Hematopoietic multipotent progenitor cell (in vitro differentiated cells): Measurements from ENCODE around the gene B4GALT4. TPM values are rescaled to one million over a fixed set of nuclear protein-coding genes. Genes with fewer than 3 reads are reported as not detected.
"Not testable (repeated sequence)": the region's sequence is repeated elsewhere in the genome, so short reads cannot be mapped to it uniquely, and the experiment has no call there.

Source experiments
- DNase-seq, 3 donors: peaks; one replicate each; pipeline ENCODE4 v3.0.0-alpha.2; 2011 to 2015; ENCODE audit warnings: low read depth in 2 of 3, low spot score in 2 of 3
- total RNA-seq: library from RNA; depleted of rRNA; stranded (reverse); fragments of >200 nt; gene quantifications from one replicate; pipeline ENCODE4 v1.2.3, GENCODE V29; 2012

The B4GALT4 gene, protein sequence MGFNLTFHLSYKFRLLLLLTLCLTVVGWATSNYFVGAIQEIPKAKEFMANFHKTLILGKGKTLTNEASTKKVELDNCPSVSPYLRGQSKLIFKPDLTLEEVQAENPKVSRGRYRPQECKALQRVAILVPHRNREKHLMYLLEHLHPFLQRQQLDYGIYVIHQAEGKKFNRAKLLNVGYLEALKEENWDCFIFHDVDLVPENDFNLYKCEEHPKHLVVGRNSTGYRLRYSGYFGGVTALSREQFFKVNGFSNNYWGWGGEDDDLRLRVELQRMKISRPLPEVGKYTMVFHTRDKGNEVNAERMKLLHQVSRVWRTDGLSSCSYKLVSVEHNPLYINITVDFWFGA
- 4.8 TPM for total RNA-seq

DNA sequence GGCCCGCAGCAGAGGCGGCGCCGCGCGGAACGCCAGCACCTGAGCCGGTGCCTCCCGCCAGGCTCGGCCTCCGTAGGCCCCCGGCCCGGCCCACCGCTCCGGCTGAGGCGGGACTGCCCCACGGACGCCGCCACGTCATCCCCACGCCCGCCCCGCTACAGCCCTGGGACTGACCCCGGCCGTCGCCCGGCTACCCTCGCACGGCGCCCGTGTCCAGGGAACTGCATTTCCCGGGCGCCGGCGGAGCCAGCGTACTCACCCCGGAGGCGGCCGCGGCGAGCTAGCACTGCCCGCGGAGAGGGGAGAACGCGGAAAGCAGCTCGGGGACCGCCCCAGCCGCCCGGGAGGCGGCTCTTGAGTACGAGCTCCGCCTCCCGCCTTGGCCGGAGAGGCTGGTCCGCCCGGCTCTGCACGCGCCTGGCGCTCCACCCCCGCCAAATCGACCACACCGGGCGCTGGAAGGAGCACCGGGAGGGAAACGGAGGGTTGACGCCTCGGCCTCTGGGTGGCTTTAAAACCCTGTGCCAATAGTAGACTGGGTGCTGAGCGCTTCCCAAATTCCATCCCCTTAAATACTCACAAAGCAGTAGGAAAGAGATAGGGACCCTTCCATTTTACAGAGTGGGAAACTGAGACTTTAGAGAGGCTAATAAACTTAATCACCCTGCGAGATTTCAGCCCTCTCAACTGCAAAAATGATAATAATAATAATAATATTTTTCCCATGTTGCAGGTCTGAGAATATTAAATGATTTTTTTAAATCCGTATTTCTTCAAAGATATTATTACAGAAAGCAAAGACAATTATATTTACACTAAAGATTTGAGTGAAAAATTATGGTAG is at the start of gene B4GALT4:
TSS of gene B4GALT4 (minus strand) at position 288 of the 844 bp plus-strand sequence. CDS start 10,779 bp downstream, outside the sequence.
- DNase-seq: peak; percentile 42 to 75 (median 75)

DNA sequence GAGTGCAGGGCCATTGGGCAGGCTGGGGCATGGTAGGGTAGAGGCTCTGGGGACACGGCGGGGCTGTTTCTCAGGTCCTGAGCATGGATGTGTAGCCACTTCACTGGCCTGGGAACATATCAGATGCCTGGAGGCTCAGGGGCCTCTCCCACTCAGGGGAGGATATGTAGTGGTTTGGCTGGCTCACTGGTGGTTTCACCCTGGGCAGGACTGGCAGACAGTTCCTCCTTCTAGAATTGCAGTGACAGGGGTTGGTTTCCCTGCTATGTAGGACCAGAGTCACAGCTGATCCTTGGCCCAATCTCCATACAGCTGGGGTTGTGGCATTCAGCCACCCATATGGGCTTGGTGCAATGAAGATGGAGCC is 48.7 kb upstream of the B4GALT4 start:
- DNase-seq: peak in 1 of 3 donors; percentile 60

DNA sequence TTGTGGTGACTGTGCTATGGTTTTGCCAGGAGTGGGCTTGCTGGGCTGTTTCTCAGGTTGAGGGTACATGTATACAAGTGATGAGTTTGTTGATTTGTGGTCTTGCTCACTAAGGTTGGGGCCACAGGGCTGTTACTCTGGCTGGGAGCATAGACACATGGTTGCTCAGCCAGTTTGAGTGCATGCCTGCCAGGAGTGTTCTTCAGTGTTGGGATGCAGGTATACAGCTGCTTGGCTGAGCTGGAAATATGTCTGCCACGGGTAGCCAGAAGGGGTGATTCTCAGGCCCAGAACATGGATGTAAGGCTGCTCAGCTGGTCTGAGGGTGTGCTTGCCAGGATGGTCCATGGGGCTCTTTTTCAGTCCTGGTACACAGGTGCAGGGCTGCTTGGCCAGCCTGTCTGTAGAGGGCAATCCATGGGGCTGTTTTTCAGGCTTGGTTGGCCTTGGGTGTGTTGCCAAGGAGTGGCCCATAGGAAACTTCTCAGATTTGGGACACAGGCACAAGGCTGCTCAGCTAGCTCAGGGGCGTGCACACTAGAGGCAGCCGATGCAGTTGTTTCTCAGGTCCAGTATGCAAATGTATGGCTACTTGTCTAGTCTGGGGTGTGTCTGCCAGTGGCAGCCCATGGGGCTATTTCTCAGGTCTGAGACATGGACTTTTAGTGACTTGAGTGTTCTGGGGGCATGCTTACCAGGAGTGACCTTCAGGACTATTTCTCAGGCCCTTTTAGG is 48.2 kb upstream of the B4GALT4 start:
- no peak for DNase-seq

DNA sequence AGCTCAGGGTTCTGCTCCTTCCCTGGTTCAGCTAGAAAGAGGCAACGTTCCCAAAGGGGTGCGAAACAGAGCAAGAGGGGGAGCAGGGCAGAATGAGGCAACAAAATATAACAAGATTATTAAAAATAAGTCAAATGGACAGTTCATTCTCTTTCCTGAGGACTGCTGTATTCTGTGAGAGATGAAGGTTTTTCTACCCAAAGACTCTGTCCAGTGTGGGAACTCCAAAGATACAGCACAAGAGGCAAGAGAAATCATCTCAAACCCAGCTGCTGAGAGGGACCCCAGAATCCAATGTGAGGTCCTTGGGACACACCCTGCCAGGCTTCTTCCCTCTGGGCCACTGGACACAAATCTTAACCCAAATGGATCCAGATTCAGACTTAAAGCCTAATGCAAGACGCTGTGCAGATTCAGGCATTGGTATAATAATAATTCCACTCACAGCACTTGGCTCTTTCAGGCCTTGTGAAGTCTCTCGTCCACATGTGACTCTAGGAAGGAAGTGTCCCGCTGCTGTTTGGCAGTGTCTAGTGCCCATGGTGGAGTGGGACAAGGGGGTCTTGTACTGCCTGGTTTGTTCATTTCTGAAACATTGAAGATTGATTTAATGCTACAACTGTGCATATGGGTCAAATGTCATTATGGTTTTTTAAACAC is 39.0 kb upstream of the B4GALT4 start:
- DNase-seq: no peak

DNA sequence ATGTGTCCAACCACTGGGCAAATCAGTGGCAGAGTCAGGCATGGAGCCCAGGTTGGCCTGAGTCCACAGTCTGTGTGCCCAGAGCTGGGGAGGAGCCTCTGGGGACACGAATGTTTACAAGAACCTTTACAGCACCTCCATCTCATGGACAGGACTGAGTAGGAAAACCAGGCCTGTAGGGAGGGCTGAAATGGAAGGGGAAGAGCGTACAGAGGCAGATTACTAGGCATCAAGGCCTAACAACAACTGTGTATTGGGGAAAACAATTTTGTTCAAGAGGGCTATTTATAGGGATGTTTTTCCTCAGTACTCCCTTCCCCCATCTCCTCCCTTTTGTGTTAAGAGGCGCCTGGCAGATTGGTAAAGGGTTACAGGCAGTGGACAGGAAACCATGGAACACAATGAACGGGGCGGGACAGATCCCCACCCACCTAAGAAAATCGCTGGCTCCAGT is 38.5 kb upstream of the B4GALT4 start:
- no peak for DNase-seq

DNA sequence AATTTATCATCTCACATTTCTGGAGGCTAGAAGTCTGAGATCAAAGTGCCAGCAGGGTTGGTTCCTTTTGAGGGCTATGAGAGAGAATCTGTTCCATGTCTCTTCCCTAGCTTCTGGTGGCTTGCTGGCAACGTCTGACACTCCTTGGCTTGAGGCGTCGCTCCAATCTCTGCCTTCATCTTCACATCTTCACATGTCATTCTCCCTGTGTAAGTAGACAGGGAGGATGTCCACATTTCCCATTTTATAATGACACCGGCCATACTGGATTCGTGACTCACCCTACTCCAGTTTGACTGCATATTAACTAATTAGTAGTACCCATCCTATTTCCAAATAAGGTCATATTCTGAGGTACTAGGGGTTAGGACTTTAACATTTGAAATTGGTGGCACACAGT is 36.0 kb upstream of the B4GALT4 start:
- DNase-seq: no peak

DNA sequence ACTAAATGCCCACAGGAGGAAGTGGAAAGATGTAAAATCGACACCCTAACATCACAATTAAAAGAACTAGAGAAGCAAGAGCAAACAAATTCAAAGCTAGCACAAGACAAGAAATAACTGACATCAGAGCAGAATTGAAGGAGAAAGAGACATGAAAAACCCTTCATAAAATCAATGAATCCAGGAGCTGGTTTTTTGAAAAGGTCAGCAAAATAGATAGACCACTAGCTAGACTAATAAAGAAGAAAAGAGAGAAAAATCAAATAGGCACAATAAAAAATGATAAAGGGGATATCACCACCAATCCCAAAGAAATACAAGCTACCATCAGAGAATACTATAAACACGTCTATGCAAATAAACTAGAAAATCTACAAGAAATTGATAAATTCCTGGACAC is 29.5 kb upstream of the B4GALT4 start:
- DNase-seq: not testable (repeated sequence)

DNA sequence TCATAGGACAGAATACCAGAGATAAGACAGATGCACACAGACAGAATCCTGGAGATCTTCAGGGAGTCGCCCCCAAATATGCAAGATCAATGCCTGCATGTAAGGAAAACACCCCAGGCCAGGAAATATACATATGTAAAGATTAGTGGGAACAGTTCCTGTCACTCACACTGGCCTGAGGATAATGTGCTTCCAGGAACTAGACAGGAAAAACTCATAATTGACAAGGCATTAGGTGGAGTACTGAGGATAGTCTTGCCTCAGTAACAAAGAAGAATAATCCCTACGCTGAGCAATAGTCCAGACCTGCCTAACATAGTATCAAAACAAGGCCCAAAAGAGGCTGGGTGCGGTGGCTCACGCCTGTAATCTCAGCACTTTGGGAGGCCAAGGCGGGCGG is 20.4 kb upstream of the B4GALT4 start:
- DNase-seq: no peak

DNA sequence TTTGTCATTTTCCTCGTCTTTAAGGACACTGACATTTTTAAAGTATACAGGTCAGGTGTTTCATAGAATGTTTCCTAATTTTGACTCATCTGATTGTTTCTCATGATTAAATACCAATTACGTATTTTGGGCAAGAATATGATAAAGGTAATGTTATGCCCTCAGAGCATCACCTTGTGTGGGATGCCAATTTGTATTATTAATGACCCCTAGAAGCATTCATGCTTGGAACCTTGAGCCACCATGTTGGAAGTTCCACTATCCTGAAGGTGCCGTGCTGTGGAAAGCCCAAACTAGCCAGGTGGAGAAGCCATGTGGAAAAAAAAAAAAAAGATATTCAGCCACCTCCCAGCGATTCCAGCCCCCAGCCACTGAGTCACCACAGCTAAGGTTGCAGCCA is 19.1 kb upstream of the B4GALT4 start:
- no peak for DNase-seq

DNA sequence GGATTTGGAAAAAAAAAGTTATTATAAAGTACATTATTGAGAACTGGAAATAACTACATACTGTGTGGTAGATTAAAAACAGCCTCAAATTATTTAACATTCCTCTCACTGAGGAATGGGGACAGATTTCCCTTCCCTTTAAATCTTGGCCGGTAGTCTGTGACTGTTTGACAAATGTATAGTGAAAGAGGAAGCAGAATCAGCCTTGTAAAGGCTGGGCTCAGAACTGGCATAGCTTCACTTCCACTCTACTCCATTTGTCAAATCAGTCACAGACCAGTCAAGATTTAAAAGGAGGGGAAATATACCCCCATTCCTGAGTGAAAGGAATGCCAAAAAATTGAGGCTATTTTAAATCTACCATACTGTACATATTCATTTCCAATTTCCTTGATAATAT is 18.2 kb upstream of the B4GALT4 start:
- DNase-seq: peak in 1 of 3 donors; percentile 58

DNA sequence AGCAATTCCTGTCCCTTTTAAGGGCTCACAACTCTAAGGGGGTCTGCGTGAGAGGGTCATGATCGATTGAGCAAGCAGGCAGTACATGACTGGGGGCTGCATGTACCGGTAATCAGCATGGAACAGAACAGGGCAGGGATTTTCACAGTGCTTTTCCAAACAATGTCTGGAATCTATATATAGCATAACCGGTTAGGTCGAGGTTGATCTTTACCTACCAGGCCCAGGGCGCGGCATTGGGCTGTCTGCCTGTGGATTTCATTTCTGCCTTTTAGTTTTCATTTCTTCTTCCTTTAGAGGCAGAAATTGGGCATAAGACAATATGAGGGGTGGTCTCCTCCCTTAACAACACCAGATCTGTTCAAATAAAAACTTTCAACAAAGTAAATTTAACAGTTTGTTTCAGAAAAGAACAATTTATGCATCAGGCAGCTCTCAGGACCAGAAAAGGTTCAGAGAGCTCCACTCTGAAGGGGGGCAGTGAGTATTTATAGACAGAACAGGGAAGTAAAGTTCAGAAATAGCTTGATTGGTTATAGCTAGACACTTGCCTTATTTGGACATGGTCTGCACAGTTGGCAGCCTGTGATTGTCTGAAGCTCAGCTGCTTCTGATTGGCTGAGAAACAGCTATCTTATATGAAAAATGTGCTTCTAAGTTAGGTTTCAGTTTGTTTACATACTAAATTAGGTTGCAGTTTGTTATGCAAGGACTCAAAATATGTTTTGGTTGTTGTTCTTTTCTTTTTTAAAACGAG is 17.2 kb upstream of the B4GALT4 start:
- DNase-seq: no peak

DNA sequence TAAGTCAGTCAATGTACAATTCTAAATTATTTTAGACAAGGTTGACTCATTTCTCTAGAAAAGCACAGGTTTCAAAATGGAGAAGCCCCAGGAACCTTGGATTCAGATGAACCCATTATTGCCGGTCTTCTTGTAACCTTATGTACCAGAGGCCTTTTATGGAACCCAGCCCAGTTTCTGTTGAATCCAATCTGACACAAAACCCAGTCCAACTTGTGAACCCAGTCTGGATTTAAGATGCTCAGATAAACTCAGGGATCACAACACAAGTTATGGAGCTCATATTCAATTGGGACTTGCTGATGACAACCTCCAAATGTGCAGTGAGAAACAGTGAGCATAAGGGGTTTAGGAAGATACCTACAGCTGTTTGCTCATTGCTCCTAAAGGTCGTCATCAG is 16.4 kb upstream of the B4GALT4 start:
- DNase-seq: no peak

DNA sequence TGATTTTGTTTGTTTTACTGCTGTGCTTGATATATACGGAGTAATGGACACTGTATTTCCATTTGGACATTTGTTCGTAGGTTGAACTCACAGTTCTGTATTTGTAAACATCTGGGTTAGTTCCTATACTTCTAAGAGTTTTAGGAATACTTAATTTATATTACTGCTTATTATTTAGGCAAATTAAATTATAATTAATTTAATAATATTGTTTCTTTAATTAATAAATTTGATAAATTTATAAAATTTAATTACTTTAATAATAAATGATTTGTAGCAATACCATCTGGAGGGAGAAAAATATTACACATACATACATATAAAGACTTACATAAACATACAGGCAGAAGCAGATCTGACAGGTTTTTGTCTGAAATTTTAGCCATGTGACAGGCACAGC is 14.5 kb upstream of the B4GALT4 start:
- no peak for DNase-seq

DNA sequence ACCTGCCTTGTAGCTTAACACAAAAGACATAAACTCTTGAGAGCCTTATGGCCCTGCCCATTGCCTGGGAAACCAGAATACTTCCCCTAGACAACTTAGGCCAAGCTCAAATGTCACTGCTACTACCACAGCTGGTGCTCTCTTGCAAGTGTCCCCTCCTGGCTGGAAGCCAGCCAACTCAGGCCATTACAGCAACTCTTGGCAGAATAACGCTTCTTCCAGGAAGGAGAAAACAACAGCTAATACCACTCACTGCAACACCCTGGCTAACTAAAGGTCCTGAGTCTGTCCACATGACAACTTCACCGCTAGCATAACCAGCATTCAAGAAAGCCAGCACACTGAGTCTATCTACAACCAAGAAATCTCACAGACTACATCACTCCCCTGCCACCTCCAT is 5.1 kb upstream of the B4GALT4 start:
- DNase-seq: no peak

DNA sequence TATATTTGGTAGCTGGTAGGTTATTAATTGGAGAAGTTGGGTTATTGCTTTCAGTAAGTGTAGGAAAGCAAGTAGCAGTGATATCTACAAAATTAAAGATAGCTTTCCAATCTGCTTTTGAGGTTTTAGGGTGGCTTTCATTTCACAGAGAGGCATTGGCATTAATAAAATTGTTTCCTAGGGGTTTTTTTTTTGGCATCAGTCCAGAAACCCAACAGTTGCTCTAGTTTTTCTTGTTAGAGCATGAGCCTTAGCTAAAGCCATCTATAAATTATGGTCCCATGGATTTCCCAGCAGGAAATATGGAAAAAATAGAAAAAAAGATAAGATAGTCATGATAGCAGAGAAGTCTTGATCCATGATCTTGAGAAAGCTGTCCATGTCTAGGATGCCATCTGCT is 3.0 kb upstream of the B4GALT4 start:
- no peak for DNase-seq

DNA sequence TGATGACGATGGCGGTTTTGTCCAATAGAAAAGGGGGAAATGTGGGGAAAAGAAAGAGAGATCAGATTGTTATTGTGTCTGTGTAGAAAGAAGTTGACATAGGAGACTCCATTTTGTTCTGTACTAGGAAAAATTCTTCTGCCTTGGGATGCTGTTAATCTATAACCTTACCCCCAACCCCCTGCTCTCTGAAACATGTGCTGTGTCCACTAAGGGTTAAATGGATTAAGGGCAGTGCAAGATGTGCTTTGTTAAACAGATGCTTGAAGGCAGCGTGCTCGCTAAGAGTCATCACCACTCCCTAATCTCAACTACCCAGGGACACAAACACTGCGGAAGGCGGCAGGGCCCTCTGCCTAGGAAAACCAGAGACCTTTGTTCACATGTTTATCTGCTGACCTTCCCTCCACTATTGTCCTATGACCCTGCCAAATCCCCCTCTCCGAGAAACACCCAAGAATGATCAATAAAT is 2.4 kb upstream of the B4GALT4 start:
- DNase-seq: not testable (repeated sequence)

DNA sequence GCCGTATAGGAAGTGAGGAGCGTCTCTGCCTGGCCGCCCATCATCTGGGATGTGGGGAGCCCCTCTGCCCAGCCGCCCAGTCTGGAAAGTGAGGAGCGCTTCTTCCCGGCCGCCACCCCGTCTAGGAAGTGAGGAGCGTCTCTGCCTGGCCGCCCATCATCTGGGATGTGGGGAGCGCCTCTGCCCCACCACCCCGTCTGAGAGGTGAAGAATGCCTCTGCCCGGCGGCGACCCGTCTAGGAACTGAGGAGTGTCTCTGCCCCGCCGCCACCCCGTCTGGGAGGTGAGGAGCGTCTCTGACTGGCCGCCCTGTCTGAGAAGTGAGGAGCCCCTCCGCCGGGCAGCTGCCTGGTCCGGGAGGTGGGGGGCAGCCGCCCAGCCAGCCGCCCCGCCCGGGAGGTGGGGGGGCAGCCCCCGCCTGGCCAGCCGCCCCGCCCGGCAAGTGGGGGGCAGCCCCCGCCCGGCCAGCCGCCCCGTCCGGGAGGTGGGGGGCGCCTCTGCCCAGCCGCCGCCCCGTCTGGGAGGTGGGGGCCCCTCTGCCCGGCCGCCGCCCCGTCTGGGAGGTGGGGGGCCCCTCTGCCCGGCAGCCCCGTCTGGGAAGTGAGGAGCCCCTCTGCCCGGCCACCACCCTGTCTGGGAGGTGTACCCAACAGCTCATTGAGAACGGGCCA is 1.8 kb upstream of the B4GALT4 start:
- not testable (repeated sequence) for DNase-seq

DNA sequence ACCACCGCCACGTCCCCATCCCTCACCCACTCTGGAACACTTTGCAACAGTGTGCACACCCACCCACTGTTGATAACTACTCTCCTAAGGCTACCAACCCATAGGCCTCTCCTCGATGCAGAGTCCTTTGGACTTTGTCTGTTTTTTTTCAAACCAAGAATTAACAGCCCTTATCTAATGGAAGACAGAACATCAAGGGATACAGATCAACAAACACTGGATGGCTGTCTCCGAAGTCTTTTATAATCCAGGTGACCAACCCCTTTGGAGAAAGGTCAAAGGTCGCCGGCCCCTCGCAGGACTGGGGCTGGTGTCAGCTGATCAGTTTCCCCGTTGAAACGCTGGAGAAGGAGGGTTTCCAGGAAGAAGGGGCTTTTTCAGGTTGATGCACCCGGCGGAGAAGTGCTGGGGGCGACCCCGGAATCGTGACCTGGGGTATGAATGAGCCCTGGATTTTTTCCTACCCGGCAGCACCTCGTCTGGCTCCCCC is 532 bp downstream of the B4GALT4 start:
- DNase-seq: peak in 1 of 3 donors; percentile 20

DNA sequence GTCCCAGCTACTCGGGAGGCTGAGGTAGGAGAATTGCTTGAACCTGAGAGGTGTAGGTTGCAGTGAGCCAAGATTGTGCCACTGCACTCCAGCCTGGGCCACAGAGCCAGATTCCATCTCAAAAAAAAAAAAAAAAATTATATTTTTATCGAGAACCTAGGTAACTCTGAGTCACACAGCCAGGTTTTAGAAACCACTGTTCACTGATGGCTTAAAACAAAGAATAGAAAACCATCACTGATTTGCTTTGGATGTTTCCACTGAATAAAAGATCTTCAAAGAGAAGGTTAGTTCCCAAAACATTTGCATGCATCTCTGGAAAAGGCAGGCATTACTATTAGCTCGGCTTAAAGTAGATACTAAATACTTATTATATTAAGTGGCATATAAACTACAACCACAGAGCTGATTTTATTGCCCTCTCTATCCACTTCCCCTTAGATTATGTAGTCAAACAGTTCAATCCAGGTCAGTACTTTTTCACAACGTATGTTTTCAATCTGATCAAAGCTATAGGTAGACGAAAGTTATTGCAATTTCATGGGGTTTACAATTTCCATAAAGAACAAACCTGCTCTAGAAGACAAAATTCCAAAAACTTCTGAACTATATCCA is 1.4 kb downstream of the B4GALT4 start:
- DNase-seq: peak in 2 of 3 donors; percentile 22 to 25
